Kidney (tissue), 14 donors: ENCODE measurements around the gene CYP24A1. TPM values are rescaled to one million over a fixed set of nuclear protein-coding genes. Genes with fewer than 3 reads are reported as not detected.

Source experiments
- DNase-seq, 5 donors: peaks; one replicate each; pipeline ENCODE4 v3.0.0-alpha.2; 2013 to 2020
- FAIRE-seq: peaks from 2 replicates; lab custom pipeline; 2012; peaks lifted over from hg19 to GRCh38; lab: Jason Lieb, UNC
- H3K27ac ChIP-seq, 2 donors: one replicate each; pipeline ENCODE4 v1.7.0; 2013; ENCODE audit warnings: low read depth in 2 of 2, low read length in 2 of 2, inconsistent platforms in 1 of 2
- H3K27me3 ChIP-seq: one replicate; pipeline ENCODE4 v1.7.1; 2013; ENCODE audit warnings: low read length, inconsistent platforms; ENCODE audit not compliant: control insufficient read depth, insufficient read depth
- H3K36me3 ChIP-seq, 3 donors: one replicate each; pipeline versions ENCODE4 v1.7.0 to v1.7.1; 2013; ENCODE audit warnings: low read length in 3 of 3, control low read depth in 1 of 3, inconsistent platforms in 1 of 3; ENCODE audit not compliant: insufficient read depth in 3 of 3, control insufficient read depth in 2 of 3
- H3K4me1 ChIP-seq, 3 donors: one replicate each; pipeline versions ENCODE4 v1.7.0 to v1.7.1; 2013; ENCODE audit warnings: low read length in 3 of 3, inconsistent platforms in 1 of 3, low read depth in 1 of 3; ENCODE audit not compliant: control insufficient read depth in 2 of 3, insufficient read depth in 2 of 3
- H3K4me3 ChIP-seq, 3 donors: one replicate each; pipeline versions ENCODE4 v1.7.0 to v1.8.1; 2013; ENCODE audit warnings: low read length in 3 of 3, control low read depth in 1 of 3, inconsistent platforms in 1 of 3
- H3K9ac ChIP-seq, 3 donors: one replicate each; pipeline versions ENCODE4 v1.7.0 to v1.7.1; 2013; ENCODE audit warnings: low read length in 3 of 3, control low read depth in 1 of 3, inconsistent platforms in 1 of 3
- H3K9me3 ChIP-seq, 3 donors: one replicate each; pipeline versions ENCODE4 v1.7.0 to v1.7.1; 2013; ENCODE audit warnings: low read length in 3 of 3, control low read depth in 1 of 3, inconsistent platforms in 1 of 3; ENCODE audit not compliant: control insufficient read depth in 2 of 3, insufficient read depth in 1 of 3
- intact Hi-C: fragments of 100-400 bp; cut with DNase I; formaldehyde crosslinking; loops from one replicate; pipeline ENCODE4 v1.11.1; 2022
- polyA plus RNA-seq: library from polyadenylated mRNA; stranded (reverse); fragments of 350-450 nt; fragmentation: Illumina TruSeq; extraction: RNeasy Lipid Tissue Mini Kit (QIAGEN cat#74804); gene quantifications from one replicate; pipeline ENCODE4 v1.2.3, GENCODE V29; 2014; ENCODE audit warnings: low read depth, low replicate concordance; ENCODE audit not compliant: insufficient read depth
- total RNA-seq: library from RNA; stranded (reverse); fragmentation: NEBNext Ultra II Directional; extraction: Animal tissue kit (Norgen Biotek cat#: 25700); gene quantifications from one replicate; pipeline ENCODE4 v1.2.1, GENCODE V29; 2021
- TF ChIP-seq, protein P1 (sequence below): IDR thresholded peaks from 3 replicates; pipeline ENCODE4 v1.5.1; 2012; ENCODE audit warnings: mild to moderate bottlenecking, moderate library complexity, borderline replicate concordance; ENCODE audit not compliant: insufficient read depth; ENCODE audit errors: extremely low read depth
- donor health status: control.
- donor health status: control.
- donor health status: control.
- donor health status: control.
- donor health status: control.
- donor health status: DM: yes; HTN: yes; CAD: no.
- donor health status: Normal renal cell carcinoma (clear cell type).

The CYP24A1 gene
- total and polyA plus RNA-seq, 2 donors from 2014 or later = 15.4 to 39.0 TPM

DNA sequence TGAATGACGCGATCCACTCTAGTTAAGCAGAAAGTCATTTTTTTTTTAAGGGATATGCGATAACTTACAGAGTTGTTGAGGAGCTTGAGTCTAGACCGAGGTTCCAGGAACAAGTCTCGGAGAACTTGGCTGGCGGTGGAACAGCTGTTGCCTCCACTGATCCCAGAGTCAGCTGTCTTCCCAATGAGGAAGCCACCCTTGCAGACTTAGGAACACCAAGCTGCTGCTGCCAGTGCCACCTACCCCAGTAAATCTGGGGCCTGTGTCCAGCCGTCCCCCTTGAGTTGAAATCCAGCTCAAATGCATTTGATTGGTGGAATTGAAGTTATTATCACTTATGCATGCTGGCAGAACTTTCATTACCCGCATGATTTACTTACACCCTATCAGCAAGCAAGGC is 40.8 kb upstream of the CYP24A1 start:
- no peaks in the 10 kb centered on the region for H3K27me3 ChIP-seq
- DNase-seq (no peak), FAIRE-seq (no peak)
- H3K9me3 ChIP-seq = no peaks in the 10 kb centered on the region
- no peak overlapping the region for H3K4me3 ChIP-seq
- no peak overlapping the region for H3K9ac ChIP-seq
- intact Hi-C loops = no loop called here
- H3K36me3 ChIP-seq = peaks cover 0 to 5% (median 0%) of the 10 kb centered on the region in 3 donors
- H3K27ac ChIP-seq = no peak overlapping the region
- TF ChIP-seq, protein P1, sequence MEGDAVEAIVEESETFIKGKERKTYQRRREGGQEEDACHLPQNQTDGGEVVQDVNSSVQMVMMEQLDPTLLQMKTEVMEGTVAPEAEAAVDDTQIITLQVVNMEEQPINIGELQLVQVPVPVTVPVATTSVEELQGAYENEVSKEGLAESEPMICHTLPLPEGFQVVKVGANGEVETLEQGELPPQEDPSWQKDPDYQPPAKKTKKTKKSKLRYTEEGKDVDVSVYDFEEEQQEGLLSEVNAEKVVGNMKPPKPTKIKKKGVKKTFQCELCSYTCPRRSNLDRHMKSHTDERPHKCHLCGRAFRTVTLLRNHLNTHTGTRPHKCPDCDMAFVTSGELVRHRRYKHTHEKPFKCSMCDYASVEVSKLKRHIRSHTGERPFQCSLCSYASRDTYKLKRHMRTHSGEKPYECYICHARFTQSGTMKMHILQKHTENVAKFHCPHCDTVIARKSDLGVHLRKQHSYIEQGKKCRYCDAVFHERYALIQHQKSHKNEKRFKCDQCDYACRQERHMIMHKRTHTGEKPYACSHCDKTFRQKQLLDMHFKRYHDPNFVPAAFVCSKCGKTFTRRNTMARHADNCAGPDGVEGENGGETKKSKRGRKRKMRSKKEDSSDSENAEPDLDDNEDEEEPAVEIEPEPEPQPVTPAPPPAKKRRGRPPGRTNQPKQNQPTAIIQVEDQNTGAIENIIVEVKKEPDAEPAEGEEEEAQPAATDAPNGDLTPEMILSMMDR = no peak
- peaks cover 0 to 3% (median 0%) of the 10 kb centered on the region in 3 donors for H3K4me1 ChIP-seq

DNA sequence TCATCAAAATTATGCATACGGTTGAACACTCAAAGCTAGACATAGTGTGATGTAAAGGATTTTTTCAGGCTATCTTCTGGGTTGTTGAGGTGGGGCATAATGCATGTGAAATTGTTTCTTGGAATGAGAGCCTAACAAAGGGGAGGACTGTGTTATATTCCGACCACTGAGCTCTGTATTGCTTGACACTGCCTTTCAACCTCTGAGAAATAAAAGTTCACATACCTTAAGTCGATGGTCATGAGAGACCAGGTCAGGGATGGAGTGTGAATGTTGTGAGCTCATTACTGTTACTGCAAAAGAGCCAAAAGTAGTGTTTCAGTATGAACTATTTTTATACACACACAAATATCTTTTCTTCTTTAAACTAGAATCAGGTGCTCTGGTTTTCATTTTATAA is 39.1 kb upstream of the CYP24A1 start:
- TF ChIP-seq, protein P1 = no peak
- Histone ChIP-seq H3K27ac (no peak overlapping the region), H3K4me3 (no peak overlapping the region), H3K9ac (no peak overlapping the region), H3K36me3 (peaks cover 0 to 5% (median 0%) of the 10 kb centered on the region in 3 donors), H3K9me3 (no peaks in the 10 kb centered on the region), H3K27me3 (no peaks in the 10 kb centered on the region), H3K4me1 (peaks cover 2 to 9% (median 3%) of the 10 kb centered on the region in 3 donors)
- intact Hi-C loops = no loop called here
- no peak for FAIRE-seq
- no peak for DNase-seq

DNA sequence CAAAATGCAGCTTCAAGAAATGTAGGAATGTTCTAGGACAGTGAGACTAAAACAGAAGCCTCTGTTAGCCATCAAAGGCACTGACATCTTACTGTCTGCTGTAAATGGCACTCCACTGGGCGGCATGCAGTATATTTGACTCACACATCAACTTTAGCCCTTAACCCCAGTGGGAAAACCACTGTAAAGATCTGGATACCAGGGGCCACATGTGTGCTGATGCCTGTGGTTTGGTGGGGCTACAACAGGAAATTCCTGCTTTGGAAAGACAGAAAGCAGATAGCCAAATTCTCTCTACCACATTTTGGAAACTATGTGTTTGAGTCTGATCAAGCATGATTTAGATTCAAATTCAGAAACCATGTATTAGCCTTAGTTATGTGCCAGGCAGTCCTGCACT is 38.4 kb upstream of the CYP24A1 start:
- DNase-seq (no peak), FAIRE-seq (no peak)
- intact Hi-C loops = no loop called here

More for the DNA sequence above, 38.4 kb upstream of the CYP24A1 start:
- H3K27me3 ChIP-seq = no peaks in the 10 kb centered on the region
- no peak overlapping the region for H3K27ac ChIP-seq
- TF ChIP-seq, protein P1 = no peak
- H3K36me3 ChIP-seq = peaks cover 0 to 5% (median 0%) of the 10 kb centered on the region in 3 donors
- no peak overlapping the region for H3K4me3 ChIP-seq
- H3K9ac ChIP-seq = no peak overlapping the region
- H3K9me3 ChIP-seq = no peaks in the 10 kb centered on the region
- H3K4me1 ChIP-seq = peaks cover 2 to 9% (median 3%) of the 10 kb centered on the region in 3 donors
